K562 (cell line): Measurements from ENCODE around the gene FGD6. TPM values are rescaled to one million over a fixed set of nuclear protein-coding genes. Genes with fewer than 3 reads are reported as not detected.

Source experiments
- ATAC-seq: fragments of 200-7000 bp; cut with Tn5 transposase; 3 replicates; pipeline ENCODE4 v1.9.1; 2020; ENCODE audit warnings: moderate library complexity
- BruUV-seq: library from RNA; stranded (reverse); fragments of 400-500 nt; replicated peaks from 2 replicates; lab custom pipeline; 2021; lab: Mats Ljungman, UMichigan
- CTCF ChIA-PET: fragments of 300-600 bp; formaldehyde crosslinking; extraction: SDS; loops from one replicate; lab custom pipeline; 2021; ENCODE audit warnings: low intra/inter-chr PET ratio; lab: Yijun Ruan, JAX
- POLR2A ChIA-PET: fragments of 300-600, 350-650 bp; sonication (Branson Sonifier 250); formaldehyde crosslinking; extraction: SDS; loops from one replicate; lab custom pipeline; 2021; ENCODE audit warnings: antibody characterized with exemption, inconsistent platforms; lab: Yijun Ruan, JAX
- DNase-seq, 4 experiments: peaks; one replicate each; pipeline versions ENCODE4 v3.0.0 to v3.0.0-alpha.2; 2011 to 2018; ENCODE audit warnings: low spot score in 3 of 4, mixed read lengths in 3 of 4; ENCODE audit errors: extremely low read depth in 1 of 4
- FAIRE-seq: peaks from 2 replicates; lab custom pipeline; 2011; peaks lifted over from hg19 to GRCh38; lab: Jason Lieb, UNC
- H2AFZ ChIP-seq: 2 replicates; pipeline ENCODE4 v1.6.0; 2011; ENCODE audit warnings: low read depth, low read length, control low read depth, inconsistent platforms
- H3K27ac ChIP-seq: fragments of 200-600 bp; 3 replicates; pipeline ENCODE4 v1.8.0; 2011; ENCODE audit warnings: low read depth, mild to moderate bottlenecking, control low read depth, inconsistent platforms, low read length, moderate library complexity, mixed read lengths; ENCODE audit errors: extremely low read depth
- H3K27me3 ChIP-seq, 2 experiments: fragments of 300-600 bp in 1 of 2; 2 replicates in 1 of 2; 3 replicates in 1 of 2; pipeline versions ENCODE4 v1.6.0 to v1.8.0; 2011; ENCODE audit warnings: inconsistent platforms in 2 of 2, low read length in 2 of 2, mild to moderate bottlenecking in 1 of 2, mixed read lengths in 1 of 2, moderate library complexity in 1 of 2; ENCODE audit not compliant: control insufficient read depth in 2 of 2, insufficient read depth in 2 of 2
- H3K36me3 ChIP-seq: fragments of 300-600 bp; 3 replicates; pipeline ENCODE4 v1.8.0; 2011; ENCODE audit warnings: mild to moderate bottlenecking, low read length, inconsistent platforms; ENCODE audit not compliant: control insufficient read depth, insufficient read depth
- H3K4me1 ChIP-seq, 2 experiments: fragments of 200-600 bp in 1 of 2; replicated peaks in 1 of 2; 2 replicates in 1 of 2; 3 replicates in 1 of 2; pipeline versions ENCODE4 v1.5.1 to v1.8.0; 2011; ENCODE audit warnings: inconsistent platforms in 2 of 2, low read length in 2 of 2, mild to moderate bottlenecking in 1 of 2, mixed read lengths in 1 of 2, moderate library complexity in 1 of 2; ENCODE audit not compliant: control insufficient read depth in 2 of 2, insufficient read depth in 2 of 2
- H3K4me2 ChIP-seq: 2 replicates; pipeline ENCODE4 v1.6.1; 2011; ENCODE audit warnings: low read length, control low read depth, inconsistent platforms, mixed read lengths; ENCODE audit not compliant: insufficient read depth
- H3K4me3 ChIP-seq: fragments of 200-600 bp; sonication (generic), shearing (Covaris generic); 2 replicates; pipeline ENCODE4 v1.5.1; 2016; ENCODE audit warnings: control low read depth, inconsistent platforms
- H3K79me2 ChIP-seq: fragments of 200-600 bp; 3 replicates; pipeline ENCODE4 v1.8.0; 2011; ENCODE audit warnings: low read length, inconsistent platforms; ENCODE audit not compliant: control insufficient read depth, insufficient read depth
- H3K9ac ChIP-seq, 2 experiments: 2 replicates each; pipeline versions ENCODE4 v1.6.0 to v1.6.1; 2011; ENCODE audit warnings: low read depth in 2 of 2, low read length in 2 of 2, control low read depth in 1 of 2, inconsistent platforms in 1 of 2, mild to moderate bottlenecking in 1 of 2, mixed read lengths in 1 of 2; ENCODE audit not compliant: insufficient read depth in 1 of 2
- H3K9me1 ChIP-seq: one replicate; pipeline ENCODE4 v1.6.0; 2011; ENCODE audit warnings: inconsistent platforms, mild to moderate bottlenecking, low read length, moderate library complexity; ENCODE audit not compliant: control insufficient read depth, insufficient read depth
- H3K9me3 ChIP-seq: replicated peaks from 2 replicates; pipeline ENCODE4 v1.5.1; 2011; ENCODE audit warnings: low read depth, low read length, inconsistent platforms; ENCODE audit not compliant: control insufficient read depth, insufficient read depth
- H4K20me1 ChIP-seq: replicated peaks from 2 replicates; pipeline ENCODE4 v1.6.1; 2011; ENCODE audit warnings: low read length, inconsistent platforms, mixed read lengths; ENCODE audit not compliant: control insufficient read depth, insufficient read depth
- BRD4 ChIP-seq: fragments of 200-600 bp; sonication (generic); IDR thresholded peaks from 2 replicates; pipeline ENCODE4 v1.6.1; 2017; ENCODE audit warnings: inconsistent platforms
- NCOR1 ChIP-seq: fragments of 450-650 bp; IDR thresholded peaks from 2 replicates; pipeline ENCODE4 v1.6.1; 2016; ENCODE audit warnings: mild to moderate bottlenecking, moderate library complexity
- NR2C2 ChIP-seq, 2 experiments: fragments of 200-800 bp in 1 of 2; sonication (Bioruptor generic) in 1 of 2; sonication (generic) in 1 of 2; formaldehyde crosslinking in 1 of 2; IDR thresholded peaks; 2 replicates each; pipeline versions ENCODE4 v1.6.1 to v1.8.0; 2016 to 2022; ENCODE audit warnings: mild to moderate bottlenecking in 1 of 2, missing compliant biosample characterization in 1 of 2, missing genetic modification characterization in 1 of 2, missing genetic modification reagents in 1 of 2
- PHTF2 ChIP-seq: fragments of 250-450 bp; sonication (Bioruptor Pico); IDR thresholded peaks from 2 replicates; pipeline ENCODE4 v1.5.0; 2021; ENCODE audit warnings: mild to moderate bottlenecking
- SMARCB1 ChIP-seq: IDR thresholded peaks from 2 replicates; pipeline ENCODE4 v1.6.1; 2011; ENCODE audit warnings: improper control_type of control experiment, low read depth; ENCODE audit not compliant: insufficient read length
- ZNF121 ChIP-seq: sonication (generic); formaldehyde crosslinking; conservative IDR thresholded peaks from 2 replicates; pipeline ENCODE4 v1.8.0; 2022; ENCODE audit warnings: missing genetic modification reagents
- WGBS: fragments of 100-300 bp; shearing (Covaris generic); methylation state at CpG from one replicate; pipeline ENCODE4 v1.1.6; 2016; ENCODE audit warnings: low coverage, mixed read lengths; ENCODE audit not compliant: insufficient coverage; ENCODE audit errors: missing lambda C conversion rate; 5-methylcytosine and 5-hydroxymethylcytosine counted together
- in situ Hi-C: fragments of 300-500 bp; cut with MboI; formaldehyde crosslinking; loops from 4 replicates; pipeline ENCODE4 v1.15.0; 2018; ENCODE audit warnings: inconsistent platforms, mixed read lengths
- intact Hi-C: fragments of 100-400 bp; cut with micrococcal nuclease; formaldehyde crosslinking; loops from 2 replicates; pipeline ENCODE4 v1.14.2; 2022
- polyA plus RNA-seq, 8 experiments: library from polyadenylated mRNA; depleted of rRNA in 4 of 8; stranded (reverse) in 5 of 8; unstranded in 3 of 8; fragments of >200 nt; fragmentation: Nextera tagmentation in 2 of 8; fragmentation: Illumina TruSeq in 1 of 8; extraction: Ambion mirVana in 2 of 8; extraction: Trizol in 1 of 8; gene quantifications; 2 replicates each; pipeline versions ENCODE4 v1.2.1 to v1.2.3, GENCODE V29; 2011 to 2014; ENCODE audit warnings: inconsistent platforms in 1 of 8, missing spikeins in 1 of 8
- total RNA-seq, 7 experiments: library from RNA; depleted of rRNA in 6 of 7; stranded (reverse); fragments of >200 nt in 6 of 7; fragmentation: Illumina TruSeq in 2 of 7; extraction: Trizol in 2 of 7; gene quantifications; 2 replicates each; pipeline versions ENCODE4 v1.2.1 to v1.2.3, GENCODE V29; 2011 to 2021; ENCODE audit warnings: low replicate concordance in 1 of 7
- TF ChIP-seq, protein P1 (sequence below): sonication (generic); formaldehyde crosslinking; IDR thresholded peaks from 2 replicates; pipeline ENCODE4 v1.8.0; 2022; ENCODE audit warnings: mild to moderate bottlenecking, missing genetic modification reagents, borderline replicate concordance
- TF ChIP-seq, protein P2 (sequence below): IDR thresholded peaks from 2 replicates; pipeline ENCODE4 v1.6.1; 2014; ENCODE audit warnings: antibody characterized with exemption
- TF ChIP-seq, protein P3 (sequence below): fragments of 250-450 bp; sonication (Bioruptor Pico); IDR thresholded peaks from 2 replicates; pipeline ENCODE4 v1.5.0; 2020; ENCODE audit warnings: mild to moderate bottlenecking
- TF ChIP-seq, protein P4 (sequence below): sonication (generic); formaldehyde crosslinking; IDR thresholded peaks from 2 replicates; pipeline ENCODE4 v1.8.0; 2022; ENCODE audit warnings: missing genetic modification reagents, mild to moderate bottlenecking, borderline replicate concordance
- TF ChIP-seq, protein P5 (sequence below): fragments of 250-450 bp; sonication (Bioruptor Pico); IDR thresholded peaks from 2 replicates; pipeline ENCODE4 v1.5.0; 2021

Gene FGD6
- total and polyA plus RNA-seq, 9 of the 15 experiments (the other 6 are each of a cell fraction or from before 2014, with no cell fraction given) = 1.5 to 11.1 (median 5.8) TPM

DNA sequence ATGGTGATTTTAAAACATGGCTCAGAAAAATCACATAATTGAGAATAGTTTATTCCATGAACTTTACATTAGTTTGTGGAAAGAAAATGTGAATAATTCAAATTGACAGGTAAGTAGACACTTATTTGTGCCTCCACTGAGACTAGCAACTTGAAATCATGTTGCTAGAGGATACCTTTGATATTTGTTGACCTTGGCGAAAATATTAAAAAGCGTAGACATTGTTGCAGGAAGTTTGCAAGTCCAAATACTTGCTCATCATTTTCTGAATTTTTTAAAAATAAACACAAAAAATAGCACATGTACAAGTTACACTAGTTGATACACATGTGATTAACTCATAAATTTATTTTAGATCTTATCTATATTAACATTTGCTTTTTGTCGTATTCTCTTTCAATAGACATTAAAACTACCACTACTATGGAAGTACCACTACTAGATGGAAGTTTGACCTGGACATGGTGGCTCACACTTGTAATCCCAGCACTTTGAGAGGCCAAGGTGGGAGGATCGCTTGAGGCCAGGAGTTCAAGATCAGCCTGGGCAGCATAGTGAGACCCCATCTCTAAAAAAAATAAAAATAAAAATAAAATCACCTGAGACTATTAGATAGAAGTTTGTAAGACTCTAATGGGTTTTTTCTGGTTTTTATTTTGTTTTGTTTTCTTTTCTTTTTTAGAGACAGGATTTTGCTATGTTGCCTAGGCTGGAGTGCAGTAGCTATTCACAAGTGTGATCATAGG, 24.7 kb upstream of the FGD6 start:
- peaks cover 49% of the 10 kb centered on the region for H3K79me2 ChIP-seq
- CTCF ChIA-PET = interaction anchor here (0.7 kb wide), 1 partner anchor 158 kb away, joined by 6 read pairs; no protein-coding TSS in a partner anchor
- intact Hi-C loops = no loop called here
- TF ChIP-seq, protein P1, sequence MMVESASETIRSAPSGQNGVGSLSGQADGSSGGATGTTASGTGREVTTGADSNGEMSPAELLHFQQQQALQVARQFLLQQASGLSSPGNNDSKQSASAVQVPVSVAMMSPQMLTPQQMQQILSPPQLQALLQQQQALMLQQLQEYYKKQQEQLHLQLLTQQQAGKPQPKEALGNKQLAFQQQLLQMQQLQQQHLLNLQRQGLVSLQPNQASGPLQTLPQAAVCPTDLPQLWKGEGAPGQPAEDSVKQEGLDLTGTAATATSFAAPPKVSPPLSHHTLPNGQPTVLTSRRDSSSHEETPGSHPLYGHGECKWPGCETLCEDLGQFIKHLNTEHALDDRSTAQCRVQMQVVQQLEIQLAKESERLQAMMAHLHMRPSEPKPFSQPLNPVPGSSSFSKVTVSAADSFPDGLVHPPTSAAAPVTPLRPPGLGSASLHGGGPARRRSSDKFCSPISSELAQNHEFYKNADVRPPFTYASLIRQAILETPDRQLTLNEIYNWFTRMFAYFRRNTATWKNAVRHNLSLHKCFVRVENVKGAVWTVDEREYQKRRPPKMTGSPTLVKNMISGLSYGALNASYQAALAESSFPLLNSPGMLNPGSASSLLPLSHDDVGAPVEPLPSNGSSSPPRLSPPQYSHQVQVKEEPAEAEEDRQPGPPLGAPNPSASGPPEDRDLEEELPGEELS (CRISPR knock-in tag) = no peak
- no peak for TF ChIP-seq NCOR1
- TF ChIP-seq SMARCB1 = no peak
- no peak for TF ChIP-seq BRD4
- TF ChIP-seq, protein P2, sequence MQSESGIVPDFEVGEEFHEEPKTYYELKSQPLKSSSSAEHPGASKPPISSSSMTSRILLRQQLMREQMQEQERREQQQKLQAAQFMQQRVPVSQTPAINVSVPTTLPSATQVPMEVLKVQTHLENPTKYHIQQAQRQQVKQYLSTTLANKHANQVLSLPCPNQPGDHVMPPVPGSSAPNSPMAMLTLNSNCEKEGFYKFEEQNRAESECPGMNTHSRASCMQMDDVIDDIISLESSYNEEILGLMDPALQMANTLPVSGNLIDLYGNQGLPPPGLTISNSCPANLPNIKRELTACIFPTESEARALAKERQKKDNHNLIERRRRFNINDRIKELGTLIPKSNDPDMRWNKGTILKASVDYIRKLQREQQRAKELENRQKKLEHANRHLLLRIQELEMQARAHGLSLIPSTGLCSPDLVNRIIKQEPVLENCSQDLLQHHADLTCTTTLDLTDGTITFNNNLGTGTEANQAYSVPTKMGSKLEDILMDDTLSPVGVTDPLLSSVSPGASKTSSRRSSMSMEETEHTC = no peak
- TF ChIP-seq, protein P3, sequence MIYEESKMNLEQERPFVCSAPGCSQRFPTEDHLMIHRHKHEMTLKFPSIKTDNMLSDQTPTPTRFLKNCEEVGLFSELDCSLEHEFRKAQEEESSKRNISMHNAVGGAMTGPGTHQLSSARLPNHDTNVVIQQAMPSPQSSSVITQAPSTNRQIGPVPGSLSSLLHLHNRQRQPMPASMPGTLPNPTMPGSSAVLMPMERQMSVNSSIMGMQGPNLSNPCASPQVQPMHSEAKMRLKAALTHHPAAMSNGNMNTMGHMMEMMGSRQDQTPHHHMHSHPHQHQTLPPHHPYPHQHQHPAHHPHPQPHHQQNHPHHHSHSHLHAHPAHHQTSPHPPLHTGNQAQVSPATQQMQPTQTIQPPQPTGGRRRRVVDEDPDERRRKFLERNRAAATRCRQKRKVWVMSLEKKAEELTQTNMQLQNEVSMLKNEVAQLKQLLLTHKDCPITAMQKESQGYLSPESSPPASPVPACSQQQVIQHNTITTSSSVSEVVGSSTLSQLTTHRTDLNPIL (CRISPR knock-in tag) = no peak
- TF ChIP-seq, protein P4, sequence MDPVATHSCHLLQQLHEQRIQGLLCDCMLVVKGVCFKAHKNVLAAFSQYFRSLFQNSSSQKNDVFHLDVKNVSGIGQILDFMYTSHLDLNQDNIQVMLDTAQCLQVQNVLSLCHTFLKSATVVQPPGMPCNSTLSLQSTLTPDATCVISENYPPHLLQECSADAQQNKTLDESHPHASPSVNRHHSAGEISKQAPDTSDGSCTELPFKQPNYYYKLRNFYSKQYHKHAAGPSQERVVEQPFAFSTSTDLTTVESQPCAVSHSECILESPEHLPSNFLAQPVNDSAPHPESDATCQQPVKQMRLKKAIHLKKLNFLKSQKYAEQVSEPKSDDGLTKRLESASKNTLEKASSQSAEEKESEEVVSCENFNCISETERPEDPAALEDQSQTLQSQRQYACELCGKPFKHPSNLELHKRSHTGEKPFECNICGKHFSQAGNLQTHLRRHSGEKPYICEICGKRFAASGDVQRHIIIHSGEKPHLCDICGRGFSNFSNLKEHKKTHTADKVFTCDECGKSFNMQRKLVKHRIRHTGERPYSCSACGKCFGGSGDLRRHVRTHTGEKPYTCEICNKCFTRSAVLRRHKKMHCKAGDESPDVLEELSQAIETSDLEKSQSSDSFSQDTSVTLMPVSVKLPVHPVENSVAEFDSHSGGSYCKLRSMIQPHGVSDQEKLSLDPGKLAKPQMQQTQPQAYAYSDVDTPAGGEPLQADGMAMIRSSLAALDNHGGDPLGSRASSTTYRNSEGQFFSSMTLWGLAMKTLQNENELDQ (CRISPR knock-in tag) = no peak
- TF ChIP-seq PHTF2 (CRISPR knock-in tag) = no peak
- TF ChIP-seq ZNF121 (CRISPR knock-in tag) = peak; percentile 94
- TF ChIP-seq, protein P5, sequence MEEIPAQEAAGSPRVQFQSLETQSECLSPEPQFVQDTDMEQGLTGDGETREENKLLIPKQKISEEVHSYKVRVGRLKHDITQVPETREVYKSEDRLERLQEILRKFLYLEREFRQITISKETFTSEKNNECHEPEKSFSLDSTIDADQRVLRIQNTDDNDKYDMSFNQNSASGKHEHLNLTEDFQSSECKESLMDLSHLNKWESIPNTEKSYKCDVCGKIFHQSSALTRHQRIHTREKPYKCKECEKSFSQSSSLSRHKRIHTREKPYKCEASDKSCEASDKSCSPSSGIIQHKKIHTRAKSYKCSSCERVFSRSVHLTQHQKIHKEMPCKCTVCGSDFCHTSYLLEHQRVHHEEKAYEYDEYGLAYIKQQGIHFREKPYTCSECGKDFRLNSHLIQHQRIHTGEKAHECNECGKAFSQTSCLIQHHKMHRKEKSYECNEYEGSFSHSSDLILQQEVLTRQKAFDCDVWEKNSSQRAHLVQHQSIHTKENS = no peak
- no peak for TF ChIP-seq NR2C2 (CRISPR knock-in tag; IDR thresholded peaks at IDR 0.05)
- TF ChIP-seq NR2C2 (tag; IDR thresholded peaks at IDR 0.05) = no peak

More for the DNA sequence above, 24.7 kb upstream of the FGD6 start:
- 80% methylated on average over 4 of the region's 4 CpGs for WGBS
- H3K27me3 ChIP-seq = no peaks in the 10 kb centered on the region
- no TSS peak for BruUV-seq
- no peak for ATAC-seq
- no peak overlapping the region for H3K4me3 ChIP-seq
- no peaks in the 10 kb centered on the region for H4K20me1 ChIP-seq
- H3K9me3 ChIP-seq = no peaks in the 10 kb centered on the region
- peaks cover 3 to 5% of the 10 kb centered on the region in 2 experiments; a peak in 3 of 5 replicates for H3K4me1 ChIP-seq
- DNase-seq = no peak
- no peak overlapping the region for H3K9ac ChIP-seq
- peaks cover 17% of the 10 kb centered on the region for H3K36me3 ChIP-seq
- in situ Hi-C loops = no loop called here
- FAIRE-seq = no peak
- H3K27ac ChIP-seq = no peak overlapping the region
- H3K9me1 ChIP-seq = no peaks in the 10 kb centered on the region
- H2AFZ ChIP-seq = no peak overlapping the region
- POLR2A ChIA-PET = interaction anchor here (0.7 to 1.0 kb wide), 2 partner anchors 10 to 411 kb away, joined by 3 to 4 read pairs; no protein-coding TSS in a partner anchor
- no peak overlapping the region for H3K4me2 ChIP-seq
